Skin epidermis (tissue), 12 donors: ENCODE results near the gene TTC3.

Source experiments
- H3K27ac ChIP-seq, 21 experiments: fragments of 200-600 bp; sonication (generic) in 11 of 21; one replicate each; pipeline ENCODE4 v1.5.0; 2020; ENCODE audit warnings: mild to moderate bottlenecking in 3 of 21, inconsistent platforms in 2 of 21, moderate library complexity in 2 of 21
- H3K4me3 ChIP-seq, 7 experiments: fragments of 200-600 bp; sonication (generic) in 2 of 7; one replicate each; pipeline ENCODE4 v1.5.0; 2020; ENCODE audit warnings: inconsistent platforms in 2 of 7, mild to moderate bottlenecking in 2 of 7, moderate library complexity in 1 of 7

Gene TTC3

GRCh38 chr21:37184784-37185593 lies 111.9 kb downstream of the TTC3 start:
- Histone ChIP-seq H3K4me3 (no peak overlapping the region), H3K27ac (no peak overlapping the region)

- Histone ChIP-seq H3K4me3 (no peak overlapping the region), H3K27ac (no peak overlapping the region)
Measured at GRCh38 chr21:37186983-37187382, 113.9 kb downstream of the TTC3 start.

GRCh38 chr21:37188825-37189224 lies 115.8 kb downstream of the TTC3 start:
- H3K4me3 ChIP-seq = no peak overlapping the region
- no peak overlapping the region for H3K27ac ChIP-seq

GRCh38 chr21:37192019-37192418 lies 119.0 kb downstream of the TTC3 start:
- H3K4me3 ChIP-seq = no peak overlapping the region
- H3K27ac ChIP-seq = no peak overlapping the region

- no peak overlapping the region for H3K4me3 ChIP-seq
- no peak overlapping the region for H3K27ac ChIP-seq
Measured at GRCh38 chr21:37193006-37193405, 120.0 kb downstream of the TTC3 start.

- Histone ChIP-seq H3K4me3 (no peak overlapping the region), H3K27ac (peak overlapping the region in 1 of 21 experiments; percentile 5)
Measured at GRCh38 chr21:37193676-37194075, 120.6 kb downstream of the TTC3 start.

GRCh38 chr21:37195059-37195458 lies 122.0 kb downstream of the TTC3 start:
- Histone ChIP-seq H3K27ac (peak overlapping the region in 2 of 21 experiments; percentile 9 to 27), H3K4me3 (no peak overlapping the region)

- Histone ChIP-seq H3K27ac (peak overlapping the region in 1 of 21 experiments; percentile 19), H3K4me3 (no peak overlapping the region)
Measured at GRCh38 chr21:37195610-37196009, 122.6 kb downstream of the TTC3 start.

GRCh38 chr21:37196847-37197246 lies 123.8 kb downstream of the TTC3 start:
- Histone ChIP-seq H3K4me3 (no peak overlapping the region), H3K27ac (no peak overlapping the region)

- peak overlapping the region in 1 of 21 experiments; percentile 3 for H3K27ac ChIP-seq
- H3K4me3 ChIP-seq = no peak overlapping the region
Measured at GRCh38 chr21:37197746-37198145, 124.7 kb downstream of the TTC3 start.

- H3K4me3 ChIP-seq = no peak overlapping the region
- peak overlapping the region in 6 of 21 experiments; percentile 2 to 75 (median 50) for H3K27ac ChIP-seq
Measured at GRCh38 chr21:37199057-37199924, 126.2 kb downstream of the TTC3 start.

GRCh38 chr21:37200641-37201480 lies 127.8 kb downstream of the TTC3 start:
- peak overlapping the region in 2 of 21 experiments; percentile 11 to 29 for H3K27ac ChIP-seq
- H3K4me3 ChIP-seq = no peak overlapping the region

- H3K27ac ChIP-seq = peak overlapping the region in 1 of 21 experiments; percentile 19
Measured at GRCh38 chr21:37202221-37203110, 129.4 kb downstream of the TTC3 start.

GRCh38 chr21:37204580-37204979 lies 131.5 kb downstream of the TTC3 start:
- no peak overlapping the region for H3K4me3 ChIP-seq
- H3K27ac ChIP-seq = no peak overlapping the region

More at GRCh38 chr21:37202221-37203110, 129.4 kb downstream of the TTC3 start:
- H3K4me3 ChIP-seq = no peak overlapping the region

GRCh38 chr21:37206496-37206895 lies 133.4 kb downstream of the TTC3 start:
- H3K27ac ChIP-seq = peak overlapping the region in 1 of 21 experiments; percentile 51
- no peak overlapping the region for H3K4me3 ChIP-seq

GRCh38 chr21:37207441-37208009 lies 134.5 kb downstream of the TTC3 start:
- Histone ChIP-seq H3K4me3 (peak overlapping the region in 1 of 7 experiments; percentile 3), H3K27ac (peak overlapping the region in 11 of 21 experiments; percentile 4 to 73 (median 51))

GRCh38 chr21:37208056-37208721 lies 135.1 kb downstream of the TTC3 start:
- H3K4me3 ChIP-seq = peak overlapping the region in 1 of 7 experiments; percentile 3
- H3K27ac ChIP-seq = peak overlapping the region in 11 of 21 experiments; percentile 4 to 73 (median 53)
